Islet precursor cell (in vitro differentiated cells): ENCODE results near the gene GPR87.

Experiments
- DNase-seq: peaks from one replicate; pipeline ENCODE4 v3.0.0-alpha.2; 2018

The GPR87 gene

GRCh38 chr3:151281671-151282324, 34.8 kb downstream of the GPR87 start:
- no peak for DNase-seq

DNA sequence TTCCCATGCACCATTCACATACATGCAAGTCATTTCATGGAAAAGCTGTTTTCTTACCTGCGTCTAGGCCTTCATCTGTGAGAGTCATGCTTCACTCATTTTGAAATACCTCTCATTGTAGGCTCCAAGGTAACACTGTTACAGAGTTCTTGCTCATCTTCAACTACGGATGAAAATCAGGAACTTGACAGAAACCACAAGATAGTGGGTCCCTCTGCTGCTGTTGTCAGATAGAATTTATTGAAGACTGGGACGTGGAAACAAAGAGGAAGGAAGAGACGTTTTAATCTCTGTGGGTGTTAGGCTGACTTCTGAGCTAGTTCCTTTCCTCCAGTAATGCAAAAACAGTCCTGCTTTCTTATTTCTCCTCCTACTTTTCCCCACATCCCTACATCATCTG, 38.4 kb downstream of the GPR87 start, which contains the start of gene P2RY14:
Gene P2RY14, minus strand, starts transcription at position 313 of the 400 bp plus-strand sequence. CDS start 64,226 bp downstream, outside the sequence.
- no peak for DNase-seq

GRCh38 chr3:151276687-151277042, 40.0 kb downstream of the GPR87 start:
- no peak for DNase-seq

GRCh38 chr3:151276038-151276686, 40.5 kb downstream of the GPR87 start:
- no peak for DNase-seq

DNA sequence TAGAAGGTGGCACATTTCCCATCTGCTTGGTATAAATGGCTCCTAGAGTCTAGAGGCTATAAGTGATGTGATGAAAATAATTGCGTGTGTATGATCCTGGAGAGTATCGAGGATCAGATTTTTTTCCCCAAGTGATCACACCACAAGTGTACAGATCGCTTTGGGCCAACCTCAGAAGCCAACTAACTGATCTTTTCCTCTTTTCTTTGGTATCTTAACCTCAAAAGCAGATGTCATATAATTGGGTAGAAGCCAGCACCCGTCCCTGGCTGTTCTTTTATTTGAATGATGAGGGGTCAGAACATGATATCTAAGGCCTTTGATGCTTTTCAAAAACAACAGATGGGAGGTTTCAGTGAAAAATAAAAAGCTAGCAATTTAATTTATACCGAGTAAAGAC, 41.5 kb downstream of the GPR87 start:
- DNase-seq: no peak

- no peak for DNase-seq
Measured at GRCh38 chr3:151269631-151270030, 47.0 kb downstream of the GPR87 start.

DNA sequence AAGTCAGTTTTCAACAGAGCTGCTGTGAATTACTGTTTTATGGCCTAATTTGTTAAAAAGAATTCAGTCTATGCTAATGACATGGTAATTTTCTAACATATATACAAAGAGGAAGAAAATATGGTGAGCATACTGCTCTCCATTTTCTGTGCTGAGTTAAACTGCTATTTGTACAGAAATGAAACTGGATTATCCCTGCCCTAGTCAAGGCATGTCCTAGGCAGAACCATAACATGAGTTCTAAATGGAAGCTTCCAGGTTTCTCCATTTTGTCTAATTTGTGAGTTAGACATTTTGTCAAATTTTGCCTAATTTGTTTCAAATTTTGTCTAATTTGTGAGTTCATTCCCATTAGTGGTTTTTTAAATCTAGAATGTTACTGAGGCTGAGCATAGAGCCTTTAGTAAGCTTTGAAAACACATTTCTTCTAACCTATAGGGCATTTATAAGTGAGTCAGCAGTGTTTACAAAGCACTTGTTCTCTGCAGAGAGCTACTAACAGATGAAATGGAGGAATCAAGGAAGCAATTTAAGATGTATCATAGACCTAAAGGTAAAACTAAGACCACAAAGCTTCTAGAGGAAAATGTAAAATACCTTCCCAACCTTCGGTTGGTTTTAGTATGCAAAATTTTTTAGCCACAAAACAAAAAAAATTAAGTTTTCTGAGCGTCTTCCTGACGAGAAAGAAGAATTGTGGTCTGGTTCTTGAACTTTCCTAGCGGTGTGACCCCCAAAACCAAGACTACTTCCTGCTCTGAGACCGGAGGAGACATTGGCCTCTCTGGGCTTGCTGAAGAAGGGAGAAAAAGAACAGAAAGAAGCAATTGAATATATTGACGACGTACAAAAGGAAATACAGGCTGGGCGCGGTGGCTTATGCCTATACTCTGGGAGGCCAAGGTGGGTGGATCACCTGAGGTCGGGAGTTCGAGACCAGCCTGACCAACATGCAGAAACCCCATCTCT, 48.1 kb downstream of the GPR87 start:
- DNase-seq: no peak

DNA sequence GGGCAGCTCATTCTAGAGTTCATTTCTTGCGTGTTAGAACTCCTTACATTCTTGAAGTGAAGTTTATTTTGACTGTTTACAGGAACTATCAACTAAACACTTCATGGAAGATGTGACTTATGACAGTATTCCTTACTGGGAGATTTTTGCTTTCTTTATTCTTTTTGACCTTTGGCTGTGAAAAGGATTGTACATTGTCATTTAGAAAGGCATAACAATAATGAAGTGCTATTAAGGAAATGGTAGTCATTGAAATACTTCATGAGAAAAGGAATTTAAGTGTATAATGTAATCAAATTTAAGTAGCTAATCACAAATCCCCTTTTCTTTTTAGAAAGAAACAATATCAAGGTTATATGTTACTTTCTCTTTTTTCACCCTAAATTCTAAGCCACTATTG, 49.6 kb downstream of the GPR87 start:
- no peak for DNase-seq

DNA sequence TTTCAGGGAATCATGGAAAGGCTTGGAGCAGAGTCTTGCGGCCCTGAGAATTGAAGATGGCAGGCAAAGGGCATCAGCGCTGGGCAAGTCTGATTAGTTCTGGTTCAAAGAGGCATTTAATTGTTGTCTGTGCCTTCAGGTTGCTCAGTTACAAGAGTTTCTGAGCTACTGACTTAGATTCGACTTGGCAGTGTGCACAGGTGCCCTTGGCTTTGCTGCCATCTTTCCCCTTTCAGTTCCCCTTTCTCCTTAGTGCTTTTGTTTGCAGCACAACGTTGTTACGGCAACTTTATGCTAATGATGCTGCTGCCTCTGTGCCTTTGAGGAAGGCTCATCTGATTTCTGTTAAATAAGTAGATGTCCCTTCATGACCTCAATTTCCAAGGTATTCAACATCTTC, 50.8 kb downstream of the GPR87 start:
- no peak for DNase-seq

- no peak for DNase-seq
Measured at GRCh38 chr3:151265166-151265565, 51.5 kb downstream of the GPR87 start.

GRCh38 chr3:151264605-151265004, 52.0 kb downstream of the GPR87 start:
- DNase-seq: no peak

GRCh38 chr3:151262871-151263525, 53.6 kb downstream of the GPR87 start:
- DNase-seq: no peak

GRCh38 chr3:151259664-151260063, 57.0 kb downstream of the GPR87 start:
- no peak for DNase-seq

DNA sequence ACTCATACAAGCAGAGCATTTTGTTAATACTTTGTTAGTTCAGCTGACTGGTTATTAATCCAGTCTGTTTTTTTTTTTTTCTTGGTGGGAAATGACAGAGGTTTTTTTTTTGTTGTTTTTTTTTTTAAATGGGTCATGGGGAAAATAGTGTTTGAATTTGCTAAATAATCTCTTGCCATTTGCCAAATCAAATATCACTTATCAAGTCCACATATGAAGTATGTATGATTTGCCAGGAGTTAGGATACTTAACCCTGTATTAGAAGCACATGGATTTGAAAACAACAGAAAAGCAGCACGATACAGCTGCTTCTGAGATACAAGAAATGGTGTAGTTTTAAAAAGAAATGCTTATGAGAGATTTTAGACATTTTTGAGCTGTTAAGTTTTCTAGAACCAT, 59.9 kb downstream of the GPR87 start:
- DNase-seq: no peak

DNA sequence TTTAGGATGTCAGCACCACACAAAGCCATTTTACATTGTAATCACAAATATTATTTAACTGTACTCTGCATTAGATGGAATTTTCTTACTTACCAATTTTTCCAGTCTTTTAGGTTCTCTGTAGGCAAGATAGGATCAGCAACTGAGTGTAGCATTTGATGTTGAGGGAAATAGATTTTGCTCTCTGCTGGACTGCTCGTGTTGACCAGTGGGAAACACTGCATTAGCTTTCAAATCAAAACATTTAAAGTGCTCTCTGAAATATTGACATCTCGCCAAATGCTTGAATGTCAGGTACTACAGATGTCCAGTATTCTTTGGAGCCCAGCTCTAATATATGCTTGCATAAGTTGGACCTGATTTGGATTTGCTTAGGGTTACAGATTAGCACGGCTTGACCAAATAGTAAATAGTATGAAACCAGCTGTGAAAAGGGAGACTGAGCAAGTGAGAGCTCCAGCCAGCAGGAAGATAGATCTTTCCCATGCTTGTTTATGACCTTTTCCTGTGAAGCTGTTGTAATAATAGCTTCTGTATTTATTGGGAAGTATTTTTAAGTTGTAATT, 67.8 kb downstream of the GPR87 start:
- no peak for DNase-seq
